SK-MEL-5 (cell line): ENCODE measurements around the gene NRXN3. TPM values are rescaled to one million over a fixed set of nuclear protein-coding genes. Genes with fewer than 3 reads are reported as not detected.

Experiments used
- DNase-seq: peaks from one replicate; pipeline ENCODE4 v3.0.0-alpha.2; 2016; ENCODE audit warnings: low read depth, low spot score
- in situ Hi-C: cut with HindIII; loops from 2 replicates; pipeline ENCODE4 v1.10.0; 2016; ENCODE audit warnings: low sequenced_read_pairs, high pct_unique_total_duplicates, low pct_unique_long_range_greater_than_20kb
- total RNA-seq: library from RNA; depleted of rRNA; stranded (reverse); fragments of >200 nt; shearing (Covaris generic); gene quantifications from 2 replicates; pipeline ENCODE4 v1.2.3, GENCODE V29; 2014

The NRXN3 gene
- total RNA-seq, 1 experiment from 2014 or later = 0.03 TPM

GRCh38 chr14:79543967-79544697 is 1374.0 kb downstream of the NRXN3 start:
- in situ Hi-C loops = no loop called here

GRCh38 chr14:79544698-79545070 is 1374.5 kb downstream of the NRXN3 start:
- in situ Hi-C loops = no loop called here
- no peak for DNase-seq

More at GRCh38 chr14:79543967-79544697, 1374.0 kb downstream of the NRXN3 start:
- peak; percentile 53 for DNase-seq

GRCh38 chr14:79548836-79549235 is 1378.7 kb downstream of the NRXN3 start:
- DNase-seq = no peak
- in situ Hi-C loops = no loop called here

GRCh38 chr14:79549515-79549914 is 1379.3 kb downstream of the NRXN3 start:
- DNase-seq = no peak
- in situ Hi-C loops = no loop called here

GRCh38 chr14:79551523-79551922 is 1381.3 kb downstream of the NRXN3 start:
- no peak for DNase-seq
- in situ Hi-C loops = no loop called here

GRCh38 chr14:79552778-79553177 is 1382.6 kb downstream of the NRXN3 start:
- in situ Hi-C loops = no loop called here
- DNase-seq = no peak

GRCh38 chr14:79554816-79555215 is 1384.6 kb downstream of the NRXN3 start:
- no peak for DNase-seq
- in situ Hi-C loops = no loop called here

- in situ Hi-C loops = no loop called here
- no peak for DNase-seq
These were observed 1385.3 kb downstream of the NRXN3 start for GRCh38 chr14:79555429-79555828.

GRCh38 chr14:79557309-79557708 is 1387.1 kb downstream of the NRXN3 start:
- DNase-seq = no peak
- in situ Hi-C loops = no loop called here

- DNase-seq = no peak
- in situ Hi-C loops = no loop called here
These were observed 1392.0 kb downstream of the NRXN3 start for GRCh38 chr14:79562185-79562584.

GRCh38 chr14:79564371-79564770 is 1394.2 kb downstream of the NRXN3 start:
- in situ Hi-C loops = no loop called here
- no peak for DNase-seq

- no peak for DNase-seq
- in situ Hi-C loops = no loop called here
These were observed 1397.1 kb downstream of the NRXN3 start for GRCh38 chr14:79567306-79567705.

- in situ Hi-C loops = no loop called here
- no peak for DNase-seq
These were observed 1398.4 kb downstream of the NRXN3 start for GRCh38 chr14:79568594-79568993.

- DNase-seq = no peak
- in situ Hi-C loops = no loop called here
These were observed 1398.9 kb downstream of the NRXN3 start for GRCh38 chr14:79569072-79569471.

- no peak for DNase-seq
- in situ Hi-C loops = no loop called here
These were observed 1400.5 kb downstream of the NRXN3 start for GRCh38 chr14:79570648-79571047.

- DNase-seq = no peak
- in situ Hi-C loops = no loop called here
These were observed 1401.2 kb downstream of the NRXN3 start for GRCh38 chr14:79571366-79571765.

GRCh38 chr14:79573486-79573885 is 1403.3 kb downstream of the NRXN3 start:
- in situ Hi-C loops = no loop called here
- DNase-seq = no peak

GRCh38 chr14:79575032-79575431 is 1404.9 kb downstream of the NRXN3 start:
- DNase-seq = no peak
- in situ Hi-C loops = no loop called here

GRCh38 chr14:79576424-79576823 is 1406.3 kb downstream of the NRXN3 start:
- DNase-seq = no peak
- in situ Hi-C loops = no loop called here

- in situ Hi-C loops = no loop called here
- no peak for DNase-seq
These were observed 1408.3 kb downstream of the NRXN3 start for GRCh38 chr14:79578470-79578869.
